GM21528 (cell line): Measurements from ENCODE around the gene MRPL51.
"Not testable (repeated sequence)": the region's sequence is repeated elsewhere in the genome, so short reads cannot be mapped to it uniquely, and the experiment has no call there.

ENCODE experiments used
- ATAC-seq: cut with Tn5 transposase; IDR thresholded peaks from one replicate; pipeline ENCODE4 v1.9.1; 2021; ENCODE audit warnings: mild to moderate bottlenecking, moderate library complexity; ENCODE audit not compliant: unreplicated experiment, low FRiP score

The MRPL51 gene

GRCh38 chr12:6492838-6493496, at the start of gene MRPL51:
MRPL51 (minus strand) TSS chr12:6493262; CDS start chr12:6493136, 126 bp downstream.
- peak; percentile 69 for ATAC-seq

GRCh38 chr12:6542209-6543009, 49.3 kb upstream of the MRPL51 start:
- no peak for ATAC-seq

- no peak for ATAC-seq
Observed at GRCh38 chr12:6541371-6542165, 48.5 kb upstream of the MRPL51 start.

- ATAC-seq = no peak
Observed at GRCh38 chr12:6540181-6540877, 47.3 kb upstream of the MRPL51 start.

GRCh38 chr12:6539707-6540134, 46.7 kb upstream of the MRPL51 start:
- no peak for ATAC-seq

GRCh38 chr12:6539314-6539682, 46.2 kb upstream of the MRPL51 start:
- no peak for ATAC-seq

- ATAC-seq = no peak
Observed at GRCh38 chr12:6538420-6539313, 45.6 kb upstream of the MRPL51 start.

GRCh38 chr12:6537580-6538419, 44.7 kb upstream of the MRPL51 start:
- ATAC-seq = not testable (repeated sequence)

- ATAC-seq = no peak
Observed at GRCh38 chr12:6536894-6537579, 44.0 kb upstream of the MRPL51 start.

GRCh38 chr12:6535960-6536847, 43.1 kb upstream of the MRPL51 start:
- ATAC-seq = no peak

GRCh38 chr12:6535697-6535946, 42.6 kb upstream of the MRPL51 start:
- ATAC-seq = no peak

GRCh38 chr12:6534945-6535696, 42.1 kb upstream of the MRPL51 start:
- peak; percentile 10 for ATAC-seq

- no peak for ATAC-seq
Observed at GRCh38 chr12:6534695-6534944, 41.6 kb upstream of the MRPL51 start.

- ATAC-seq = peak; percentile 62
Observed at GRCh38 chr12:6533923-6534694, 41.0 kb upstream of the MRPL51 start, which contains the start of gene GAPDH. GAPDH (plus strand) TSS chr12:6534517; CDS start chr12:6534833, 316 bp downstream.

- peak; percentile 22 for ATAC-seq
Observed at GRCh38 chr12:6533653-6533922, 40.5 kb upstream of the MRPL51 start.

GRCh38 chr12:6532927-6533652, 40.0 kb upstream of the MRPL51 start:
- peak; percentile 16 for ATAC-seq
